SU-DHL-6 (cell line): ENCODE measurements around the gene FAM53B.

Source experiments
- EZH2phosphoT487 ChIP-seq: fragments of 200-600 bp; sonication (generic), shearing (Covaris generic); conservative IDR thresholded peaks from 2 replicates; pipeline ENCODE4 v1.6.1; 2018; ENCODE audit warnings: mild to moderate bottlenecking, antibody characterized with exemption, low read length, moderate library complexity, mixed read lengths
- TF ChIP-seq, protein P1 (sequence below): fragments of 200-600 bp; sonication (generic); IDR thresholded peaks from one replicate; pipeline ENCODE4 v1.5.1; 2017; ENCODE audit warnings: antibody characterized with exemption, mild to moderate bottlenecking, low read length, moderate library complexity; ENCODE audit not compliant: insufficient read depth, poor library complexity, severe bottlenecking

DNA sequence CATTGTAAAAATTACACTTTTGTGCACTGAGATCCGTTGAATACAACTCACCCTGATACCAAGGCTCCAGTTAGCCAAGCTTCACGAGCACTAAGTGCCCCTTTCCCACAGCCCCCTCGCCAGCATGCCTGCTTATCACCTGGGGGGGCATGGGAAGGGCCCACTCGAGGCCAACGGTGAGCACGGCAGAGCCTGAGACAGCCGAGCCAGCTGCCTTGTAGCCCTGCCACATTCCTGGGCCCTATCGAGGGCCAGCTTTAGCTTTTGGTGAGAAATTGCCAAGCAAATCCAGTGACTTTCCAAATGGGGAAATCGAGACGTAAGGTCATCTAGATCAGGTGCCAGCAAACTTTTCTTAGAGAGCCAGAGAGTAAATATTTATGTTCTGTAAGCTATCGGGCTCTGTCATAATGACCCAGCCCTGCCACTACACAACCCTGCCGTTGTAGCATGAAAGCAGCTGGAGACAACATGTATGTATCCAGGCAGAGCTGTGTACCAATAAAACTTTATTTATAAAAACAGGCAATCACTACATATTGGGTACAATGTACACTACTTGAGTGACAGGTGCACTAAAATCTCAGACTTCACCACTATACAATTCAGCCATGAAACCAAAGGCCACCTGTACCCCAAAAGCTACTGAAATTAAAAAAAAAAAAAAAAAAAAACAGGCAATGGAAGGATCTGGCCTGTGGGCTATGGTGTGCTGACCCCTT lies 83.6 kb downstream of the FAM53B start:
- TF ChIP-seq, protein P1, sequence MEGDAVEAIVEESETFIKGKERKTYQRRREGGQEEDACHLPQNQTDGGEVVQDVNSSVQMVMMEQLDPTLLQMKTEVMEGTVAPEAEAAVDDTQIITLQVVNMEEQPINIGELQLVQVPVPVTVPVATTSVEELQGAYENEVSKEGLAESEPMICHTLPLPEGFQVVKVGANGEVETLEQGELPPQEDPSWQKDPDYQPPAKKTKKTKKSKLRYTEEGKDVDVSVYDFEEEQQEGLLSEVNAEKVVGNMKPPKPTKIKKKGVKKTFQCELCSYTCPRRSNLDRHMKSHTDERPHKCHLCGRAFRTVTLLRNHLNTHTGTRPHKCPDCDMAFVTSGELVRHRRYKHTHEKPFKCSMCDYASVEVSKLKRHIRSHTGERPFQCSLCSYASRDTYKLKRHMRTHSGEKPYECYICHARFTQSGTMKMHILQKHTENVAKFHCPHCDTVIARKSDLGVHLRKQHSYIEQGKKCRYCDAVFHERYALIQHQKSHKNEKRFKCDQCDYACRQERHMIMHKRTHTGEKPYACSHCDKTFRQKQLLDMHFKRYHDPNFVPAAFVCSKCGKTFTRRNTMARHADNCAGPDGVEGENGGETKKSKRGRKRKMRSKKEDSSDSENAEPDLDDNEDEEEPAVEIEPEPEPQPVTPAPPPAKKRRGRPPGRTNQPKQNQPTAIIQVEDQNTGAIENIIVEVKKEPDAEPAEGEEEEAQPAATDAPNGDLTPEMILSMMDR: no peak
- TF ChIP-seq EZH2phosphoT487: no peak
